SK-N-DZ (cell line): ENCODE measurements around the gene KSR1.
"Not testable (repeated sequence)": the region's sequence is repeated elsewhere in the genome, so short reads cannot be mapped to it uniquely, and the experiment has no call there.

ENCODE experiments used
- DNase-seq: peaks from one replicate; pipeline ENCODE4 v3.0.0-alpha.2; 2015; ENCODE audit warnings: low spot score

KSR1 gene

GRCh38 chr17:27609611-27610303 is 153.5 kb downstream of the KSR1 start:
- DNase-seq: no peak

DNA sequence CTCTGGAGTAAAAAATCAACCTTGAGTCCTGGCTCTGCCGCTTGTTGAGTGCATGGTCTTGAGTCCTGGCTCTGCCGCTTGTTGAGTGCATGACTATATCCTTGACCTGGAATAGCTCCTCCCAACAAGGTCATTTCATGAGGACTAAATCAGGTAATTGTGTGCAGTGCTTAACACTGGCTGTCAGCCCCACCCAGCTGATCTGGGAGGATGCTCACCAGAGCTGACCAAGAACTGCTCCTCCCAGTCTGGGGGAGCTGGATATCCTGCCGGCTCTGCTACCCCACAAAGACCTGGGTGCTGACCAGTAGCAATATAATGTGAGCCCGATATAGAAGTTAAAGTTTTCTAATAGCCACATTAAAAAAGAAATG is 154.0 kb downstream of the KSR1 start:
- no peak for DNase-seq

- no peak for DNase-seq
Observed at GRCh38 chr17:27612160-27612770, 156.0 kb downstream of the KSR1 start.

GRCh38 chr17:27613433-27613832 is 157.2 kb downstream of the KSR1 start:
- no peak for DNase-seq

- DNase-seq: no peak
Observed at GRCh38 chr17:27615121-27615520, 158.9 kb downstream of the KSR1 start.

GRCh38 chr17:27616414-27616813 is 160.2 kb downstream of the KSR1 start:
- DNase-seq: no peak

- no peak for DNase-seq
Observed at GRCh38 chr17:27618417-27618816, 162.2 kb downstream of the KSR1 start.

GRCh38 chr17:27620721-27621120 is 164.5 kb downstream of the KSR1 start:
- DNase-seq: no peak

- no peak for DNase-seq
Observed at GRCh38 chr17:27621536-27621935, 165.3 kb downstream of the KSR1 start.

DNA sequence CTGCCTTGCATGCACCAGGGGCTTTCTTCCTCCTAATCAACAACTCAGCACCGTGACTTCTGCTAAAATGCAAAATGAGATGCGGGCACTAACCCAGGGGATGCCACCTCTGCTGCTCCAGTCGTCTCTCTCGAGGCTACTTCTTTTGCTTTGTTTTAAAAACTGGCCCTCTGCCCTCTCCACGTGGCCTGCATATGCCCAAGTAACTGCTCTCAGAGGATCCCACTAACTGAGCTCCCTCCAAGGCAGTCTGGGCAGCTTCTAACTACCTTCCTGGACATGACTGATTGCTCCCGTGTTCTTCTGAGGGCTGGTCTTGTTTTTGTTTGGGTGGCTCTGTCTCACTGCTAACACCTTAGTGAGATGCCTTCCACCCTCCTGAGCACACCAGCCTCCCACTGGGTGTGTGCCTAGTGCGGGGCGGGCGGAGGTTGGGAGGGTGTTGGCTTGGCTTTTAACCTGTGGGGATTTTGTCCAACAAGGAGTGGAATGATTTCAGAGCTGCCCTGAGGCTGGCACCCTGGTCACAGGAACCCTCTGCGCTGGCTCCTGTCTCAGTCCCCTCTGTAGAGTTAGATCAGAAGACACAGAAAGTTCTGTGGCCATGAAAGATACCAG is 165.8 kb downstream of the KSR1 start:
- no peak for DNase-seq

DNA sequence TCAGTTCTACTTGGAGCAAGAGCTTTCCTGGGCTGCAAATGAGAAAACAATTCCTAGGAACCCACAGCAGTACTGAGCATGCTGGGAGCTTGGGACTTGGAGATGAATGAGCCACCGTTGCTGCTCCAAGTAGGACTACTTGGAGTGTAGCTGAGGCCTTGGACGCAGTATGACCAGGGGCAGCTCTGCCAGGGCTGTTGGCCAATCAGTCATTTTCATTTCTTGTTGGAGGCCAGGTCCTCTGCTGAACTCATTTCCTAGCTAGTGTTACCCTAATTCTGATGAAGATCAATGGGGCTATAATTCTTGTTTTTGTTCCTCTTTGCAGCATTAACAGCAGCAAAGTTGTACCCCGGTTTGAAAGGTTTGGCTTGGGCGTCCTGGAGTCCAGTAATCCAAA is 166.7 kb downstream of the KSR1 start:
- no peak for DNase-seq

- DNase-seq: no peak
Observed at GRCh38 chr17:27623614-27624013, 167.4 kb downstream of the KSR1 start.

- DNase-seq: no peak
Observed at GRCh38 chr17:27624539-27624938, 168.3 kb downstream of the KSR1 start.

- no peak for DNase-seq
Observed at GRCh38 chr17:27625856-27626255, 169.6 kb downstream of the KSR1 start.

- no peak for DNase-seq
Observed at GRCh38 chr17:27627514-27627913, 171.3 kb downstream of the KSR1 start.

DNA sequence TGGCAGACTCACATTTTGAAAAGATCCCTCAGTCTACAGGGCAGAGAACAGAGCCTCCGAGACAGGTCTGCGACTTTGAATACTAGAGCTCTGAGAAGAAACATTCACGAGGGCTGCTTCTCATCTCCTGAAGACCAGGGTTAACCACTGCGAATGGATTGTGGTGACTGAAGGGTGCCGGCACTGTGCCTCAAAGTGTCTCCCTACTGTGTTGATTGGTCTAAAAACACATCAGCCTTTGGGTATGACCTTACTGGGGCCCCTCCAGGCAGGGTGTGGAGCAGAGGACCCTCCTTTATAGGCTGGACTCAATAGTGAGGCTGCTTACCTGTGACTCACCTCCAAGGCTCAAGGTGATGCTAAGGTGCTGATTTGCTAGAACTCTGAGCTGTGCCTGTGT is 172.1 kb downstream of the KSR1 start:
- no peak for DNase-seq

DNA sequence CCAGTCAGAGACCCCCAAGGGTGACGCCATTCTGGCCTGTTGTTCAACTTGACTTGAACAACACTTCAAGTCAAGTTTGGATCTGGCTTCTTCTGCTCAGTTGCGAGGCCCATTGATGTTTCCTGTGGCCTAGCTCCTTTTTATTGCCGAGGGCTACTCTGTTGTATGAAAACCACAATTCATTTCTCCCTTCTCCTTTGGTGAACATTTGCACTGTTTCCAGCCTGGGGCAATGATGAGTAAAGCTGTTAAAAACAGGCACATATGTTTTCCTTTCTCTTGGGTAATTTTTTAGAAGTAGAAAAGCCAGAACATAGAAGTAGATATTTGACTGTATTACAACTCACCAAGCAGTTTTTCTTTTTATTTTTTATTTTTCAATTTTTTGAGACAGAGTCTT is 173.0 kb downstream of the KSR1 start:
- DNase-seq: not testable (repeated sequence)

- DNase-seq: no peak
Observed at GRCh38 chr17:27630607-27631410, 174.6 kb downstream of the KSR1 start, which contains the start of gene LGALS9. LGALS9 (plus strand) TSS chr17:27631188; CDS start chr17:27631266, 78 bp downstream.

DNA sequence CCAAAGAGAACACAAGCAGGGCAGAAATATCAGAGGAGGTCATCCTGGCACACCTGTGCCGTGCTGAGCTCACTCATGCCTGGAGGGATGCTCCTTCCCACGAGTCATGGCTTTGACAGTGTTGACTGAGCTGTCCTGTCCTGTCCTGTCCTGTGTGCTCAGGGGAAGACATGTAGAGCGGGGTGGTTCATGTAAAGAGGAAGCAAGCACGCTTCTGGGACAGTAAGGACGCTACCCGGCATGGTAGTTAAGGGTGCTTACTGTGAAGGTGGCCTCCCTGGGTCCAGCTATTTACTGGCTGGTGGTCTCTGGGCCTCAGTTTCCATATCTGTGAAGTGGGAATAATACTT is 175.1 kb downstream of the KSR1 start:
- DNase-seq: no peak

GRCh38 chr17:27631897-27632725 is 175.9 kb downstream of the KSR1 start:
- DNase-seq: no peak

- DNase-seq: not testable (repeated sequence)
Observed at GRCh38 chr17:27632766-27633165, 176.5 kb downstream of the KSR1 start.
